Measurements from ENCODE around the gene DHRS12.

The DHRS12 gene

GRCh38 chr13:51814071-51814470, 10.1 kb upstream of the DHRS12 start:
- TF ChIP-seq, protein P1, sequence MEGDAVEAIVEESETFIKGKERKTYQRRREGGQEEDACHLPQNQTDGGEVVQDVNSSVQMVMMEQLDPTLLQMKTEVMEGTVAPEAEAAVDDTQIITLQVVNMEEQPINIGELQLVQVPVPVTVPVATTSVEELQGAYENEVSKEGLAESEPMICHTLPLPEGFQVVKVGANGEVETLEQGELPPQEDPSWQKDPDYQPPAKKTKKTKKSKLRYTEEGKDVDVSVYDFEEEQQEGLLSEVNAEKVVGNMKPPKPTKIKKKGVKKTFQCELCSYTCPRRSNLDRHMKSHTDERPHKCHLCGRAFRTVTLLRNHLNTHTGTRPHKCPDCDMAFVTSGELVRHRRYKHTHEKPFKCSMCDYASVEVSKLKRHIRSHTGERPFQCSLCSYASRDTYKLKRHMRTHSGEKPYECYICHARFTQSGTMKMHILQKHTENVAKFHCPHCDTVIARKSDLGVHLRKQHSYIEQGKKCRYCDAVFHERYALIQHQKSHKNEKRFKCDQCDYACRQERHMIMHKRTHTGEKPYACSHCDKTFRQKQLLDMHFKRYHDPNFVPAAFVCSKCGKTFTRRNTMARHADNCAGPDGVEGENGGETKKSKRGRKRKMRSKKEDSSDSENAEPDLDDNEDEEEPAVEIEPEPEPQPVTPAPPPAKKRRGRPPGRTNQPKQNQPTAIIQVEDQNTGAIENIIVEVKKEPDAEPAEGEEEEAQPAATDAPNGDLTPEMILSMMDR (conservative IDR thresholded peaks at IDR 0.05): no peak
- H3K27ac ChIP-seq: no peak overlapping the region

GRCh38 chr13:51811920-51812451, 8.0 kb upstream of the DHRS12 start:
- no peak overlapping the region for H3K27ac ChIP-seq
- TF ChIP-seq, protein P1 (conservative IDR thresholded peaks at IDR 0.05): no peak

DNA sequence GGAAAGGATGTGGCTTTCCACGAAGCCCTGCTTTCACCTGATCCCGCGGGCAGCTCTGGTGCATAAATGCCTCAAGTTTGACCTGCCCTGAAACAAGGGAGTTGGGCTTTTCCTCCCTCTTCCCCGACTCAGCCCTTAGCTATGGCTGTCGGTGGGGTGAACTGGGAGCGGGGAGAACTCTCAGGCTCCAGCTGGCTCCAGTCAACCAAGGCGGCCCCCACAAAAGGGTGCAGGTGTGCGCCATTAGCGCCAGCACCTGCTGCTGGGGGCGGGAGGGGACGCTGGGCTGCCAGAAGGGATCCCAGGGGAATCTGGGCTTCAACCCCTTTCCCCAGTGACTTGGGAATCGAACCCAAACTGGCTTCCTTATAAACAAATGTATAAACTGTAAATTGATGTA, 7.1 kb upstream of the DHRS12 start:
- no peak overlapping the region for H3K27ac ChIP-seq
- TF ChIP-seq, protein P1 (conservative IDR thresholded peaks at IDR 0.05): no peak

- TF ChIP-seq, protein P1 (conservative IDR thresholded peaks at IDR 0.05): no peak
- H3K27ac ChIP-seq: no peak overlapping the region
Measured at GRCh38 chr13:51808811-51809210, 4.8 kb upstream of the DHRS12 start.

GRCh38 chr13:51807041-51807440, 3.1 kb upstream of the DHRS12 start:
- no peak overlapping the region for H3K27ac ChIP-seq
- TF ChIP-seq, protein P1 (conservative IDR thresholded peaks at IDR 0.05): no peak

- TF ChIP-seq, protein P1 (conservative IDR thresholded peaks at IDR 0.05): no peak
Measured at GRCh38 chr13:51806566-51806965, 2.6 kb upstream of the DHRS12 start.

GRCh38 chr13:51805925-51806324, 2.0 kb upstream of the DHRS12 start:
- TF ChIP-seq, protein P1 (conservative IDR thresholded peaks at IDR 0.05): no peak
- no peak overlapping the region for H3K27ac ChIP-seq

More at GRCh38 chr13:51806566-51806965, 2.6 kb upstream of the DHRS12 start:
- no peak overlapping the region for H3K27ac ChIP-seq

All from VCaP (cell line).